ENCODE data around the gene BCL10.

The BCL10 gene

DNA sequence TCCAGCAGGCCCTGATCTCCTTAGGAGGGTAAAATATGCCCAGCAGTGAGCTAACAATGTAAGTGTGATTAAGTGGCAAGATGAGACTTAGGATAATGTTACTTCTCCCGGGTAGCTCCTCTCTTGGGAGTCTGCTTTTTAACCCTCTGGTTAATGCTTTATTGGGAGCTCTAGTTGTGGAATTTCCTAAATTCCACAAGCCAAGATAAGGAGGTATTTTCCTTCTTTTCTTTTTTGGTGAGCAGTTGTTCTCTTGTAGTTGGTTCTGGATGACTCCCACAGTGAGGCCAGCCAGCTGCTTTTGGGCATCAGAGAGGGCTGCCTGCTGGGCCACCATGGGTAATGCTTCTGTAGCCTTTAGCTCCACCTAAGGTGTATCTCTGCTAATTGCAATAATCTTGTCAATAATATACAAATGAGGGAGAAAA, 36.2 kb downstream of the BCL10 start:
- Histone ChIP-seq H3F3A (ENCODE audit: low read depth) (peaks cover 4% of the 10 kb centered on the region; the same call in 1 of the 2 replicates), H3K9ac (ENCODE audit: low read depth, low read length, poor library complexity, severe bottlenecking) (peak overlapping the region; percentile 12), H2AFZ (ENCODE audit: low read length) (peak overlapping the region; percentile 80), H4K20me1 (ENCODE audit: insufficient read depth, low read length, poor library complexity, severe bottlenecking) (no peaks in the 10 kb centered on the region), H3K79me2 (ENCODE audit: insufficient read depth, low read length) (no peaks in the 10 kb centered on the region), H3K36me3 (ENCODE audit: insufficient read depth, low read length) (no peaks in the 10 kb centered on the region), H3K9me3 (ENCODE audit: insufficient read depth, low read depth, low read length) (no peaks in the 10 kb centered on the region), H3K4me2 (ENCODE audit: low read depth, low read length, poor library complexity, severe bottlenecking) (no peak overlapping the region), H3K4me1 (ENCODE audit: insufficient read depth, low read length, poor library complexity, severe bottlenecking) (peaks cover 21% of the 10 kb centered on the region), H3K4me3 (ENCODE audit: low read length, poor library complexity, severe bottlenecking) (no peak overlapping the region), H3K27me3 (ENCODE audit: insufficient read depth, low read length, poor library complexity, severe bottlenecking) (no peaks in the 10 kb centered on the region), H3K9me2 (replicated peaks; ENCODE audit: low read depth, low read length) (no peaks in the 10 kb centered on the region)
- TF ChIP-seq EZH2phosphoT487 (IDR thresholded peaks at IDR 0.05; ENCODE audit: borderline replicate concordance): no peak
- TF ChIP-seq, protein P1, sequence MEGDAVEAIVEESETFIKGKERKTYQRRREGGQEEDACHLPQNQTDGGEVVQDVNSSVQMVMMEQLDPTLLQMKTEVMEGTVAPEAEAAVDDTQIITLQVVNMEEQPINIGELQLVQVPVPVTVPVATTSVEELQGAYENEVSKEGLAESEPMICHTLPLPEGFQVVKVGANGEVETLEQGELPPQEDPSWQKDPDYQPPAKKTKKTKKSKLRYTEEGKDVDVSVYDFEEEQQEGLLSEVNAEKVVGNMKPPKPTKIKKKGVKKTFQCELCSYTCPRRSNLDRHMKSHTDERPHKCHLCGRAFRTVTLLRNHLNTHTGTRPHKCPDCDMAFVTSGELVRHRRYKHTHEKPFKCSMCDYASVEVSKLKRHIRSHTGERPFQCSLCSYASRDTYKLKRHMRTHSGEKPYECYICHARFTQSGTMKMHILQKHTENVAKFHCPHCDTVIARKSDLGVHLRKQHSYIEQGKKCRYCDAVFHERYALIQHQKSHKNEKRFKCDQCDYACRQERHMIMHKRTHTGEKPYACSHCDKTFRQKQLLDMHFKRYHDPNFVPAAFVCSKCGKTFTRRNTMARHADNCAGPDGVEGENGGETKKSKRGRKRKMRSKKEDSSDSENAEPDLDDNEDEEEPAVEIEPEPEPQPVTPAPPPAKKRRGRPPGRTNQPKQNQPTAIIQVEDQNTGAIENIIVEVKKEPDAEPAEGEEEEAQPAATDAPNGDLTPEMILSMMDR (conservative IDR thresholded peaks at IDR 0.05; ENCODE audit: low read length): peak; percentile 59

DNA sequence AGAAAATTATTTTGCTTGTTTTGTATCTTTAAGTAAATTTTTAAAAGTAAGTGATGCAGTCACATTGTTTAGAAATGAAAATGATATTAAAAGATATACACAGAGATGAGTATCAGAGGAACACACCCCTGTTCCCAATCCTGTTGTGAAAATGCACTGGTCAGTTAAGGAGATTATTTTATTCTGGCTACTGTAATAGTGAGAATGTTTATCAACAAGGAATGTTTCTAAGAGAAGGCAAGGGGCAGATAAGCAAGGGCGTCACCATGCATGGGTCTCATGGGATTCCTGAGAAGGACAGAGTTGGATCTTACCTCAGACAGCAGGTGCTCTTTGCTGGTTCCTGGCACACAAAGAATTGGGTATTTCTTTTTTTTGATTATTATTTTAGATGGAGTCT, 38.8 kb downstream of the BCL10 start:
- Histone ChIP-seq H3K9ac (ENCODE audit: low read depth, low read length, poor library complexity, severe bottlenecking) (no peak overlapping the region), H3K4me3 (ENCODE audit: low read length, poor library complexity, severe bottlenecking) (no peak overlapping the region), H3K27me3 (ENCODE audit: insufficient read depth, low read length, poor library complexity, severe bottlenecking) (no peaks in the 10 kb centered on the region), H3K4me1 (ENCODE audit: insufficient read depth, low read length, poor library complexity, severe bottlenecking) (peaks cover 6% of the 10 kb centered on the region), H3K36me3 (ENCODE audit: insufficient read depth, low read length) (no peaks in the 10 kb centered on the region), H3K9me3 (ENCODE audit: insufficient read depth, low read depth, low read length) (no peaks in the 10 kb centered on the region), H3K4me2 (ENCODE audit: low read depth, low read length, poor library complexity, severe bottlenecking) (no peak overlapping the region), H4K20me1 (ENCODE audit: insufficient read depth, low read length, poor library complexity, severe bottlenecking) (no peaks in the 10 kb centered on the region), H3K79me2 (ENCODE audit: insufficient read depth, low read length) (no peaks in the 10 kb centered on the region), H3K9me2 (replicated peaks; ENCODE audit: low read depth, low read length) (no peaks in the 10 kb centered on the region), H3F3A (ENCODE audit: low read depth) (no peaks in the 10 kb centered on the region), H2AFZ (ENCODE audit: low read length) (no peak overlapping the region)
- TF ChIP-seq, protein P1 (conservative IDR thresholded peaks at IDR 0.05; ENCODE audit: low read length): no peak
- no peak for TF ChIP-seq EZH2phosphoT487 (IDR thresholded peaks at IDR 0.05; ENCODE audit: borderline replicate concordance)

DNA sequence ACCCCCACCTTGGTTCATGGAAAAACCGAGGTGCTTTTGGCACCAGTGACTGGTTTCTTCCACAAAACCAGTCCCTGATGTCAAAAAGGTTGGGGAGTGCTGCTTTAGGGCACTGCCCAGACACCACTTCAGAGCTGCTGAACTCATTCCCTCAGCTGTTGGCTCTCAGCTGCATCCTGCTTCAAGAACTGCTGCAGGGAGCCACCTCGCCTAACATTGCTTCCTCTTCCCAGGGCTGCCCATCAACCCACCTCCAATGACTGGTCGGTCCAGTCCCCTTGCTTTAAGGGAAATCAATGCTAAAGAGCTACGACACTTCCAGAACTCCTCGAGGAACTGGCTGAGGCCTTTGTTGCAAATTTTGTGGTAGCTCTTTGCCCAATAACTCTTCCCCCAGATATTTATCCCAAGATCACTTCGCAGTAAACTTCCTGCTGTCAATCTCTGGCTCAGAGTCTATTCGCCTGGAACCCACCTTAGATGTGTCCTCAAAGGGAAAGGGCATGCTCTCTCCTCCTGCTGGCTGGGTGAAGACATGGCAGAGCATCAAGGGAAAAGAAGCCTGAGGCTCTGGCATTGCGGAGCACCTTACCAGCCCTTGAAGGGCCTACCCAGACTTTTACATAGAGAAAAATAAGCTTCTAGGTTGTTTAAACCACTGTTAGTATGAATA, 46.0 kb downstream of the BCL10 start:
- Histone ChIP-seq H3K4me1 (ENCODE audit: insufficient read depth, low read length, poor library complexity, severe bottlenecking) (no peaks in the 10 kb centered on the region), H3K9ac (ENCODE audit: low read depth, low read length, poor library complexity, severe bottlenecking) (no peak overlapping the region), H3K4me2 (ENCODE audit: low read depth, low read length, poor library complexity, severe bottlenecking) (no peak overlapping the region), H3K79me2 (ENCODE audit: insufficient read depth, low read length) (no peaks in the 10 kb centered on the region), H3K9me3 (ENCODE audit: insufficient read depth, low read depth, low read length) (no peaks in the 10 kb centered on the region), H3K9me2 (replicated peaks; ENCODE audit: low read depth, low read length) (no peaks in the 10 kb centered on the region), H3F3A (ENCODE audit: low read depth) (no peaks in the 10 kb centered on the region), H3K4me3 (ENCODE audit: low read length, poor library complexity, severe bottlenecking) (no peak overlapping the region), H2AFZ (ENCODE audit: low read length) (0 out of 2 replicates have a peak overlapping the region, but pooled peaks have one; percentile 3), H4K20me1 (ENCODE audit: insufficient read depth, low read length, poor library complexity, severe bottlenecking) (no peaks in the 10 kb centered on the region), H3K27me3 (ENCODE audit: insufficient read depth, low read length, poor library complexity, severe bottlenecking) (no peaks in the 10 kb centered on the region), H3K36me3 (ENCODE audit: insufficient read depth, low read length) (no peaks in the 10 kb centered on the region)
- TF ChIP-seq, protein P1 (conservative IDR thresholded peaks at IDR 0.05; ENCODE audit: low read length): peak; percentile 55
- no peak for TF ChIP-seq EZH2phosphoT487 (IDR thresholded peaks at IDR 0.05; ENCODE audit: borderline replicate concordance)

All from Loucy (cell line).